Cardiac fibroblast (primary cell): ENCODE results near the gene AKAP13.

Experiments
- DNase-seq, 2 donors: peaks; one replicate each; pipeline versions ENCODE4 v3.0.0 to v3.0.0-alpha.2; 2010; ENCODE audit warnings: low read depth in 2 of 2
- H3K4me3 ChIP-seq, 2 donors: replicated peaks in 1 of 2; 1 replicate in 1 of 2; 2 replicates in 1 of 2; pipeline ENCODE4 v1.5.1; 2011; ENCODE audit warnings: low read depth in 2 of 2, low read length in 2 of 2, mild to moderate bottlenecking in 2 of 2, moderate library complexity in 1 of 2
- CTCF ChIP-seq: IDR thresholded peaks from one replicate; pipeline ENCODE4 v1.5.1; 2011; ENCODE audit warnings: low read depth, mild to moderate bottlenecking, low read length, inconsistent platforms

Gene AKAP13

GRCh38 chr15:85397151-85397550 is 16.7 kb downstream of the AKAP13 start:
- no peak for DNase-seq
- no peak overlapping the region for H3K4me3 ChIP-seq
- TF ChIP-seq CTCF, result no peak

- no peak for TF ChIP-seq CTCF
- DNase-seq, result no peak
- no peak overlapping the region for H3K4me3 ChIP-seq
Observed at GRCh38 chr15:85397926-85398325, 17.5 kb downstream of the AKAP13 start.

GRCh38 chr15:85398822-85399221 is 18.4 kb downstream of the AKAP13 start:
- DNase-seq, result no peak
- no peak for TF ChIP-seq CTCF
- no peak overlapping the region for H3K4me3 ChIP-seq

GRCh38 chr15:85399627-85400026 is 19.2 kb downstream of the AKAP13 start:
- TF ChIP-seq CTCF, result no peak
- H3K4me3 ChIP-seq, result no peak overlapping the region
- DNase-seq, result no peak

- TF ChIP-seq CTCF, result no peak
- no peak for DNase-seq
- H3K4me3 ChIP-seq, result no peak overlapping the region
Observed at GRCh38 chr15:85400606-85401005, 20.2 kb downstream of the AKAP13 start.

GRCh38 chr15:85401108-85401774 is 20.8 kb downstream of the AKAP13 start:
- H3K4me3 ChIP-seq, result no peak overlapping the region
- TF ChIP-seq CTCF, result no peak
- DNase-seq, result no peak
